Activated B cell treated with CpG ODN at 0.5 μM for 24 hours (primary cell): Measurements from ENCODE around the gene MESD. TPM values are rescaled to one million over a fixed set of nuclear protein-coding genes. Genes with fewer than 3 reads are reported as not detected.

Experiments used
- ATAC-seq: fragments of 200-7000 bp; cut with Tn5 transposase; one replicate; pipeline ENCODE4 v1.10.0; 2021; ENCODE audit warnings: low read depth, mild to moderate bottlenecking, moderate library complexity
- CTCF ChIA-PET: fragments of 350-600 bp; sonication (Branson Sonifier 250); formaldehyde crosslinking; loops from one replicate; lab custom pipeline; 2021; ENCODE audit warnings: antibody characterized with exemption; lab: Charles Lee
- POLR2A ChIA-PET: fragments of 350-600 bp; sonication (Branson Sonifier 250); formaldehyde crosslinking; loops from one replicate; lab custom pipeline; 2021; ENCODE audit warnings: antibody characterized with exemption; lab: Charles Lee
- DNase-seq: peaks from one replicate; pipeline ENCODE4 v3.0.0; 2022
- H3K27ac Mint-ChIP-seq: one replicate; pipeline ENCODE4 v1.8.0; 2020; ENCODE audit warnings: mixed read lengths
- H3K27me3 Mint-ChIP-seq: one replicate; pipeline ENCODE4 v1.8.0; 2021; ENCODE audit warnings: mixed read lengths
- H3K36me3 Mint-ChIP-seq: one replicate; pipeline ENCODE4 v1.8.0; 2021; ENCODE audit warnings: low read depth, mixed read lengths
- H3K4me1 Mint-ChIP-seq: one replicate; pipeline ENCODE4 v1.8.0; 2021; ENCODE audit warnings: mixed read lengths
- H3K4me3 Mint-ChIP-seq: one replicate; pipeline ENCODE4 v1.8.0; 2020; ENCODE audit warnings: mild to moderate bottlenecking, mixed read lengths
- H3K9me3 Mint-ChIP-seq: one replicate; pipeline ENCODE4 v1.8.0; 2020; ENCODE audit warnings: mixed read lengths
- intact Hi-C: fragments of 100-400 bp; cut with micrococcal nuclease; formaldehyde crosslinking; loops from one replicate; pipeline ENCODE4 v1.15.1; 2024
- total RNA-seq: library from RNA; stranded (reverse); gene quantifications from 2 replicates; pipeline ENCODE4 v1.2.3, GENCODE V29; 2022
- TF ChIP-seq, protein P1 (sequence below): fragments of 200-600 bp; IDR thresholded peaks from one replicate; pipeline ENCODE4 v1.8.0; 2022; ENCODE audit warnings: antibody characterized with exemption, mild to moderate bottlenecking

The MESD gene
- total RNA-seq, 1 donor from 2014 or later: 23.8 TPM

GRCh38 chr15:80982205-80982604, 7.4 kb downstream of the MESD start:
- TF ChIP-seq, protein P1, sequence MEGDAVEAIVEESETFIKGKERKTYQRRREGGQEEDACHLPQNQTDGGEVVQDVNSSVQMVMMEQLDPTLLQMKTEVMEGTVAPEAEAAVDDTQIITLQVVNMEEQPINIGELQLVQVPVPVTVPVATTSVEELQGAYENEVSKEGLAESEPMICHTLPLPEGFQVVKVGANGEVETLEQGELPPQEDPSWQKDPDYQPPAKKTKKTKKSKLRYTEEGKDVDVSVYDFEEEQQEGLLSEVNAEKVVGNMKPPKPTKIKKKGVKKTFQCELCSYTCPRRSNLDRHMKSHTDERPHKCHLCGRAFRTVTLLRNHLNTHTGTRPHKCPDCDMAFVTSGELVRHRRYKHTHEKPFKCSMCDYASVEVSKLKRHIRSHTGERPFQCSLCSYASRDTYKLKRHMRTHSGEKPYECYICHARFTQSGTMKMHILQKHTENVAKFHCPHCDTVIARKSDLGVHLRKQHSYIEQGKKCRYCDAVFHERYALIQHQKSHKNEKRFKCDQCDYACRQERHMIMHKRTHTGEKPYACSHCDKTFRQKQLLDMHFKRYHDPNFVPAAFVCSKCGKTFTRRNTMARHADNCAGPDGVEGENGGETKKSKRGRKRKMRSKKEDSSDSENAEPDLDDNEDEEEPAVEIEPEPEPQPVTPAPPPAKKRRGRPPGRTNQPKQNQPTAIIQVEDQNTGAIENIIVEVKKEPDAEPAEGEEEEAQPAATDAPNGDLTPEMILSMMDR: no peak
- no peak overlapping the region for H3K4me3 Mint-ChIP-seq
- ATAC-seq (no peak), DNase-seq (no peak)
- CTCF ChIA-PET: no interaction called here
- no peaks in the 10 kb centered on the region for H3K9me3 Mint-ChIP-seq
- POLR2A ChIA-PET: no interaction called here
- H3K27ac Mint-ChIP-seq: no peak overlapping the region
- intact Hi-C loops: loop anchor here (10.0 kb wide), 1 partner anchor 287 kb away; the partner anchor contains the start of gene ABHD17C
- peaks cover 56% of the 10 kb centered on the region for H3K4me1 Mint-ChIP-seq
- no peaks in the 10 kb centered on the region for H3K27me3 Mint-ChIP-seq
- peaks cover 59% of the 10 kb centered on the region for H3K36me3 Mint-ChIP-seq

GRCh38 chr15:80979538-80980200, 9.9 kb downstream of the MESD start:
- no peaks in the 10 kb centered on the region for H3K27me3 Mint-ChIP-seq
- ATAC-seq (no peak), DNase-seq (no peak)
- no peak overlapping the region for H3K4me3 Mint-ChIP-seq
- CTCF ChIA-PET: interaction anchor here (0.6 to 2.2 kb wide), 3 partner anchors 9 to 287 kb away, joined by 3 to 12 read pairs (median 11); no protein-coding TSS in a partner anchor
- H3K4me1 Mint-ChIP-seq: peaks cover 41% of the 10 kb centered on the region
- intact Hi-C loops: loop anchor here (10.0 kb wide), 1 partner anchor 285 kb away; the partner anchor contains the start of gene ABHD17C
- peaks cover 64% of the 10 kb centered on the region for H3K36me3 Mint-ChIP-seq
- POLR2A ChIA-PET: interaction anchor here (0.9 kb wide), 1 partner anchor 22 kb away, joined by 3 read pairs; no protein-coding TSS in a partner anchor
- no peaks in the 10 kb centered on the region for H3K9me3 Mint-ChIP-seq
- H3K27ac Mint-ChIP-seq: no peak overlapping the region
- TF ChIP-seq, protein P1: no peak

- H3K4me1 Mint-ChIP-seq: peaks cover 34% of the 10 kb centered on the region
- ATAC-seq (no peak), DNase-seq (no peak)
- H3K9me3 Mint-ChIP-seq: no peaks in the 10 kb centered on the region
- peaks cover 65% of the 10 kb centered on the region for H3K36me3 Mint-ChIP-seq
- intact Hi-C loops: no loop called here
- no peaks in the 10 kb centered on the region for H3K27me3 Mint-ChIP-seq
- ChIA-PET POLR2A (no interaction called here), CTCF (interaction anchor here (0.6 to 2.2 kb wide), 3 partner anchors 9 to 287 kb away, joined by 3 to 12 read pairs (median 11); no protein-coding TSS in a partner anchor)
- no peak overlapping the region for H3K4me3 Mint-ChIP-seq
- TF ChIP-seq, protein P1: no peak
- H3K27ac Mint-ChIP-seq: no peak overlapping the region
Observed at GRCh38 chr15:80978685-80979329, 10.8 kb downstream of the MESD start.

- H3K27me3 Mint-ChIP-seq: no peaks in the 10 kb centered on the region
- ATAC-seq (peak; percentile 65), DNase-seq (peak; percentile 22)
- CTCF ChIA-PET: interaction anchor here (1.0 to 2.5 kb wide), 3 partner anchors 8 to 288 kb away, joined by 3 to 33 read pairs (median 3); no protein-coding TSS in a partner anchor
- POLR2A ChIA-PET: interaction anchor here (1.0 to 1.2 kb wide), 2 partner anchors 23 to 289 kb away, joined by 3 to 4 read pairs; no protein-coding TSS in a partner anchor
- intact Hi-C loops: loop anchor here (1.0 kb wide), 2 partner anchors 131 to 289 kb away; no protein-coding TSS in a partner anchor
- no peak overlapping the region for H3K4me3 Mint-ChIP-seq
- TF ChIP-seq, protein P1: no peak
- H3K27ac Mint-ChIP-seq: peak overlapping the region; percentile 51
- no peaks in the 10 kb centered on the region for H3K9me3 Mint-ChIP-seq
- H3K36me3 Mint-ChIP-seq: peaks cover 63% of the 10 kb centered on the region
- H3K4me1 Mint-ChIP-seq: peaks cover 29% of the 10 kb centered on the region
Observed at GRCh38 chr15:80977627-80978036, 12.0 kb downstream of the MESD start.
